ENCODE measurements around the gene MRPL47.

Gene MRPL47

GRCh38 chr3:179551349-179552105 lies 52.9 kb downstream of the MRPL47 start:
- Histone ChIP-seq H3K27me3 (ENCODE audit: control insufficient read depth in 5 of 5, insufficient read depth in 4 of 5, low read length in 5 of 5) (no peaks in the 10 kb centered on the region), H3K9me3 (ENCODE audit: control insufficient read depth in 5 of 5, low read length in 5 of 5) (no peaks in the 10 kb centered on the region), H3K36me3 (ENCODE audit: control insufficient read depth in 5 of 5, insufficient read depth in 5 of 5, low read length in 5 of 5) (no peaks in the 10 kb centered on the region), H3K9ac (ENCODE audit: low read length in 5 of 5) (no peak overlapping the region), H3K4me1 (ENCODE audit: control insufficient read depth in 5 of 5, insufficient read depth in 5 of 5, low read length in 5 of 5) (no peaks in the 10 kb centered on the region), H3K4me3 (ENCODE audit: low read depth in 1 of 5, low read length in 5 of 5) (no peak overlapping the region), H3K27ac (ENCODE audit: low read depth, low read length) (no peak overlapping the region)

DNA sequence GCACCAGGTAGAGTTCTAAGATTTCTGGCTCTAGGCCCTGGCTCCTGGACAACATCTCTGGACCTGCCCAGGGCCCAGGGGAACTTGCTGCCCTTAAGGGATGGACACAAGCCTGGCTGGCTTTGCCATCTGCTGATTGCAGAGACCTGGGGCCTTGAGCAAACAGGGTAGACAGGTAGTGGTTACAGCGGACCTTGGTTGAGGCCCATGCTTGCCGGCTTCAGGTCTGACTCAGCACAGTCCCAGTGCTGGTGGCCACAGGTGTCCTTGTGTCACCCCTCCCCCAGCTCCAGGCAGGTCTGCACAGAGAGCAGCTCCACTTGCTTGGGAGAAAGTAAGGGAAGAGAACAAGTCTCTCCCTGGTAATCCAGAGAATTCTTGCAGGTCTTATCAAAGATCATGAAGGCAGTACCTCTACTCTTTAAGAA lies 57.6 kb downstream of the MRPL47 start:
- Histone ChIP-seq H3K36me3 (ENCODE audit: control insufficient read depth in 5 of 5, insufficient read depth in 5 of 5, low read length in 5 of 5) (no peaks in the 10 kb centered on the region), H3K9me3 (ENCODE audit: control insufficient read depth in 5 of 5, low read length in 5 of 5) (no peaks in the 10 kb centered on the region), H3K27ac (ENCODE audit: low read depth, low read length) (no peak overlapping the region)

GRCh38 chr3:179544981-179545645 lies 59.3 kb downstream of the MRPL47 start:
- Histone ChIP-seq H3K4me3 (ENCODE audit: low read depth in 1 of 5, low read length in 5 of 5) (no peak overlapping the region), H3K36me3 (ENCODE audit: control insufficient read depth in 5 of 5, insufficient read depth in 5 of 5, low read length in 5 of 5) (no peaks in the 10 kb centered on the region), H3K27ac (ENCODE audit: low read depth, low read length) (no peak overlapping the region), H3K9ac (ENCODE audit: low read length in 5 of 5) (no peak overlapping the region), H3K9me3 (ENCODE audit: control insufficient read depth in 5 of 5, low read length in 5 of 5) (no peaks in the 10 kb centered on the region), H3K4me1 (ENCODE audit: control insufficient read depth in 5 of 5, insufficient read depth in 5 of 5, low read length in 5 of 5) (no peaks in the 10 kb centered on the region), H3K27me3 (ENCODE audit: control insufficient read depth in 5 of 5, insufficient read depth in 4 of 5, low read length in 5 of 5) (no peaks in the 10 kb centered on the region)

More for the DNA sequence above, 57.6 kb downstream of the MRPL47 start:
- H3K9ac ChIP-seq (ENCODE audit: low read length in 5 of 5): no peak overlapping the region
- H3K4me3 ChIP-seq (ENCODE audit: low read depth in 1 of 5, low read length in 5 of 5): no peak overlapping the region
- H3K4me1 ChIP-seq (ENCODE audit: control insufficient read depth in 5 of 5, insufficient read depth in 5 of 5, low read length in 5 of 5): no peaks in the 10 kb centered on the region
- no peaks in the 10 kb centered on the region for H3K27me3 ChIP-seq (ENCODE audit: control insufficient read depth in 5 of 5, insufficient read depth in 4 of 5, low read length in 5 of 5)

DNA sequence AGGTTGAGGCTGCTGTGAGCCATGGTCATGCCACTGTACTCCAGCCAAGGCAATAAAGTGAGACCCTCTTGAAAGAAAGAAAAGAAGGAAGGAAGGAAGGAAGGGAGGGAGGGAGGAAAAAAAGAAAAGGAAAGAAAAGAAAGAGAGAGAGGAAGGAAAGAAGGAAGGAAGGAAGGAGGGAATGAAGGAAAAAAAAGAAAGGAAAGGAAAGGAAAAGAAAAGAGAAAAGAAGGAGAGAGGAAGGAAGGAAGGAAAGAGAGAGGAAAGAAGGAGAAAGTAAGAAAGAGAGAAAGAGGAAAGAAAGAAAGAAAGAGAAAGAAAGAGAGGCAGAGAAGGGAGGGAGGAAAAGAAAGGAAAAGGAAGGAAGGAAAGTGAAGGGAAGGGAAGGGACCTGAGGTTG lies 62.1 kb downstream of the MRPL47 start:
- no peak overlapping the region for H3K27ac ChIP-seq (ENCODE audit: low read depth, low read length)
- no peak overlapping the region for H3K4me3 ChIP-seq (ENCODE audit: low read depth in 1 of 5, low read length in 5 of 5)
- H3K4me1 ChIP-seq (ENCODE audit: control insufficient read depth in 5 of 5, insufficient read depth in 5 of 5, low read length in 5 of 5): no peaks in the 10 kb centered on the region
- H3K9me3 ChIP-seq (ENCODE audit: control insufficient read depth in 5 of 5, low read length in 5 of 5): no peaks in the 10 kb centered on the region
- no peak overlapping the region for H3K9ac ChIP-seq (ENCODE audit: low read length in 5 of 5)
- H3K36me3 ChIP-seq (ENCODE audit: control insufficient read depth in 5 of 5, insufficient read depth in 5 of 5, low read length in 5 of 5): no peaks in the 10 kb centered on the region
- H3K27me3 ChIP-seq (ENCODE audit: control insufficient read depth in 5 of 5, insufficient read depth in 4 of 5, low read length in 5 of 5): no peaks in the 10 kb centered on the region

- no peaks in the 10 kb centered on the region for H3K9me3 ChIP-seq (ENCODE audit: control insufficient read depth in 5 of 5, low read length in 5 of 5)
- no peaks in the 10 kb centered on the region for H3K27me3 ChIP-seq (ENCODE audit: control insufficient read depth in 5 of 5, insufficient read depth in 4 of 5, low read length in 5 of 5)
- H3K36me3 ChIP-seq (ENCODE audit: control insufficient read depth in 5 of 5, insufficient read depth in 5 of 5, low read length in 5 of 5): no peaks in the 10 kb centered on the region
- H3K9ac ChIP-seq (ENCODE audit: low read length in 5 of 5): no peak overlapping the region
- no peak overlapping the region for H3K27ac ChIP-seq (ENCODE audit: low read depth, low read length)
- H3K4me3 ChIP-seq (ENCODE audit: low read depth in 1 of 5, low read length in 5 of 5): no peak overlapping the region
- peaks cover 0 to 6% (median 0%) of the 10 kb centered on the region in 5 donors for H3K4me1 ChIP-seq (ENCODE audit: control insufficient read depth in 5 of 5, insufficient read depth in 5 of 5, low read length in 5 of 5)
These were observed 62.8 kb downstream of the MRPL47 start for GRCh38 chr3:179541596-179541995.

DNA sequence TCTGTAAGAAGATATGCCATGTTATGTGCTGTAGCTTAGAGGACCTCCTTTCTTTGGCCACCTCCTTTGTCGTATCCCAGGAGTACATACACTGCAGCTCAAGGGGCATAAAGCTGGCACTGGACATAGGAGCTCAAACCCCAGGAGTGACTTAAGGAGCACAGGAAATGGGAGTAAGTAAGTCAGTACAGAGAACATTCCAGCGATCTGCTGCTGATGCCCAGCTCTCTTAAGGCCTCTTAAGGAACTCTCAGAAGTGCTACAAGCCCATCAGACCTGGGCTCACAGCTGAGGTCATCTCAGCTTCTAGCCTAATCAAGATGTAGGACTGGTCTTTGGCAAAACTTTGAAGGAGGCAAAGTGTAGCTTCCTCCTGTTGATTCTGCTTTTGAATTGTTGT lies 63.3 kb downstream of the MRPL47 start:
- no peaks in the 10 kb centered on the region for H3K9me3 ChIP-seq (ENCODE audit: control insufficient read depth in 5 of 5, low read length in 5 of 5)
- no peak overlapping the region for H3K9ac ChIP-seq (ENCODE audit: low read length in 5 of 5)

More for the DNA sequence above, 63.3 kb downstream of the MRPL47 start:
- Histone ChIP-seq H3K27ac (ENCODE audit: low read depth, low read length) (no peak overlapping the region), H3K36me3 (ENCODE audit: control insufficient read depth in 5 of 5, insufficient read depth in 5 of 5, low read length in 5 of 5) (no peaks in the 10 kb centered on the region), H3K4me1 (ENCODE audit: control insufficient read depth in 5 of 5, insufficient read depth in 5 of 5, low read length in 5 of 5) (peaks cover 0 to 7% (median 0%) of the 10 kb centered on the region in 5 donors), H3K4me3 (ENCODE audit: low read depth in 1 of 5, low read length in 5 of 5) (no peak overlapping the region), H3K27me3 (ENCODE audit: control insufficient read depth in 5 of 5, insufficient read depth in 4 of 5, low read length in 5 of 5) (no peaks in the 10 kb centered on the region)

Data from subcutaneous abdominal adipose tissue (tissue), 5 donors.